Lung (tissue), 12 donors: ENCODE results near the gene POLR1E. TPM values are rescaled to one million over a fixed set of nuclear protein-coding genes. Genes with fewer than 3 reads are reported as not detected.

Experiments
- ATAC-seq: fragments of 200-7000 bp; cut with Tn5 transposase; one replicate; pipeline ENCODE4 v1.9.1; 2020; ENCODE audit warnings: moderate number of reproducible peaks; ENCODE audit not compliant: insufficient read depth, low FRiP score
- DNase-seq, 3 donors: peaks; one replicate each; pipeline ENCODE4 v3.0.0-alpha.2; 2013 to 2017
- H3K27ac ChIP-seq, 2 donors: one replicate each; pipeline ENCODE4 v1.5.1; 2013; ENCODE audit warnings: mild to moderate bottlenecking in 2 of 2, moderate library complexity in 2 of 2, control low read depth in 1 of 2, inconsistent platforms in 1 of 2, low read depth in 1 of 2, low read length in 1 of 2
- H3K27me3 ChIP-seq, 3 donors: one replicate each; pipeline ENCODE4 v1.5.1; 2013; ENCODE audit warnings: low read length in 2 of 3; ENCODE audit not compliant: control insufficient read depth in 3 of 3, insufficient read depth in 3 of 3
- H3K36me3 ChIP-seq, 4 donors: one replicate each; pipeline ENCODE4 v1.5.1; 2013; ENCODE audit warnings: low read length in 4 of 4, mild to moderate bottlenecking in 1 of 4, moderate library complexity in 1 of 4; ENCODE audit not compliant: control insufficient read depth in 4 of 4, insufficient read depth in 4 of 4
- H3K4me1 ChIP-seq, 5 donors: one replicate each; pipeline ENCODE4 v1.5.1; 2013; ENCODE audit warnings: low read length in 5 of 5, mild to moderate bottlenecking in 2 of 5, moderate library complexity in 1 of 5; ENCODE audit not compliant: control insufficient read depth in 5 of 5, insufficient read depth in 5 of 5
- H3K4me3 ChIP-seq: one replicate; pipeline ENCODE4 v1.5.1; 2013; ENCODE audit warnings: mild to moderate bottlenecking, control low read depth, moderate library complexity
- H3K9ac ChIP-seq, 2 donors: one replicate each; pipeline ENCODE4 v1.5.1; 2013; ENCODE audit warnings: low read length in 2 of 2, control low read depth in 1 of 2; ENCODE audit not compliant: insufficient read depth in 1 of 2
- H3K9me3 ChIP-seq, 4 donors: one replicate each; pipeline ENCODE4 v1.5.1; 2013; ENCODE audit warnings: low read length in 3 of 4, mild to moderate bottlenecking in 1 of 4, moderate library complexity in 1 of 4; ENCODE audit not compliant: control insufficient read depth in 4 of 4, insufficient read depth in 3 of 4
- CTCF ChIP-seq: IDR thresholded peaks from 2 replicates; pipeline ENCODE4 v1.5.1; 2012; ENCODE audit warnings: mild to moderate bottlenecking; ENCODE audit errors: control extremely low read depth, extremely low read depth
- WGBS, 2 donors: extraction: QIAGEN DNeasy Blood & Tissue Kit; methylation state at CpG; one replicate each; pipeline ENCODE4 v1.1.7; 2013; 5-methylcytosine and 5-hydroxymethylcytosine counted together
- polyA plus RNA-seq, 2 donors: library from polyadenylated mRNA; stranded (reverse); fragments of 200-250 nt; gene quantifications; one replicate each; pipeline ENCODE4 v1.2.1, GENCODE V29; 2013
- total RNA-seq, 2 donors: library from RNA; depleted of rRNA in 1 of 2; stranded (reverse); fragments of >200 nt in 1 of 2; gene quantifications; one replicate each; pipeline ENCODE4 v1.2.1, GENCODE V29; 2014 to 2021
- donor health status: control.
- donor health status: control.
- donor health status: Bipolar disorder and iron deficiency.
- donor health status: healthy.
- donor health status: DM: yes; HTN: yes; CAD: no.

The POLR1E gene
- total and polyA plus RNA-seq, 4 donors, result 14.1 to 19.9 (median 18.1) TPM

- Histone ChIP-seq H3K9me3 (no peaks in the 10 kb centered on the region), H3K27me3 (no peaks in the 10 kb centered on the region), H3K27ac (no peak overlapping the region), H3K36me3 (peaks cover 24 to 40% (median 32%) of the 10 kb centered on the region in 4 donors), H3K4me3 (no peak overlapping the region), H3K9ac (no peak overlapping the region), H3K4me1 (no peaks in the 10 kb centered on the region)
- DNase-seq (no peak), ATAC-seq (no peak)
- no peak for TF ChIP-seq CTCF
- 92 to 99% methylated on average over 5 of the region's 5 CpGs for WGBS, 2 donors
Measured at GRCh38 chr9:37504605-37505004, 18.9 kb downstream of the POLR1E start.

- WGBS, 2 donors, result 94 to 96% methylated on average over 11 of the region's 11 CpGs
- ATAC-seq (no peak), DNase-seq (no peak)
- Histone ChIP-seq H3K36me3 (peaks cover 13 to 24% (median 20%) of the 10 kb centered on the region in 4 donors), H3K9ac (no peak overlapping the region), H3K27ac (no peak overlapping the region), H3K4me3 (no peak overlapping the region), H3K9me3 (no peaks in the 10 kb centered on the region), H3K4me1 (no peaks in the 10 kb centered on the region), H3K27me3 (no peaks in the 10 kb centered on the region)
- no peak for TF ChIP-seq CTCF
Measured at GRCh38 chr9:37507566-37508134, 21.9 kb downstream of the POLR1E start.

GRCh38 chr9:37508135-37508833 lies 22.5 kb downstream of the POLR1E start:
- no peak for DNase-seq
- TF ChIP-seq CTCF, result no peak
- no peaks in the 10 kb centered on the region for H3K27me3 ChIP-seq
- no peak overlapping the region for H3K27ac ChIP-seq
- WGBS, 2 donors, result 91 to 92% methylated on average over 5 of the region's 5 CpGs
- H3K4me1 ChIP-seq, result no peaks in the 10 kb centered on the region
- no peaks in the 10 kb centered on the region for H3K9me3 ChIP-seq
- peaks cover 9 to 20% (median 17%) of the 10 kb centered on the region in 4 donors for H3K36me3 ChIP-seq
- H3K4me3 ChIP-seq, result no peak overlapping the region
- no peak for ATAC-seq
- H3K9ac ChIP-seq, result no peak overlapping the region

GRCh38 chr9:37508834-37509206 lies 23.1 kb downstream of the POLR1E start:
- H3K9ac ChIP-seq, result no peak overlapping the region
- H3K27me3 ChIP-seq, result no peaks in the 10 kb centered on the region
- no peak overlapping the region for H3K4me3 ChIP-seq
- no peak for DNase-seq
- H3K9me3 ChIP-seq, result no peaks in the 10 kb centered on the region
- H3K27ac ChIP-seq, result no peak overlapping the region
- peaks cover 4 to 18% (median 15%) of the 10 kb centered on the region in 4 donors for H3K36me3 ChIP-seq
- ATAC-seq, result no peak
- no peak for TF ChIP-seq CTCF
- 93 to 98% methylated on average over 3 of the region's 3 CpGs for WGBS, 2 donors
- no peaks in the 10 kb centered on the region for H3K4me1 ChIP-seq
